ENCODE measurements around the gene HERC4. TPM values are rescaled to one million over a fixed set of nuclear protein-coding genes. Genes with fewer than 3 reads are reported as not detected.

Gene HERC4
- total RNA-seq, 1 experiment from 2014 or later: 36.5 TPM

- TF ChIP-seq REST (IDR thresholded peaks at IDR 0.05; ENCODE audit: low read depth): no peak
- TF ChIP-seq ZBTB33 (IDR thresholded peaks at IDR 0.05; ENCODE audit: extremely low read depth, insufficient replicate concordance, low read length): no peak
- no peak for TF ChIP-seq CBX3 (IDR thresholded peaks at IDR 0.05; ENCODE audit: low read depth)
- no peak for TF ChIP-seq SIN3A (IDR thresholded peaks at IDR 0.05; ENCODE audit: low read depth)
- TF ChIP-seq JUND (IDR thresholded peaks at IDR 0.05): no peak
- TF ChIP-seq RAD21 (IDR thresholded peaks at IDR 0.05; ENCODE audit: low read depth): no peak
- TF ChIP-seq SRF (IDR thresholded peaks at IDR 0.05; ENCODE audit: low read depth): no peak
- no peak for TF ChIP-seq EGR1 (IDR thresholded peaks at IDR 0.05; ENCODE audit: low read depth)
- no peak overlapping the region for H3K9ac ChIP-seq (ENCODE audit: low read length)
- DNase-seq (ENCODE audit: low read depth, low spot score): no peak
- ChIA-PET CTCF (interaction anchor here (2.4 to 5.5 kb wide), 2 partner anchors 72 to 128 kb away, joined by 13 to 41 read pairs; no protein-coding TSS in a partner anchor), POLR2A (interaction anchor here (1.6 kb wide), 1 partner anchor 247 kb away, joined by 6 read pairs; the partner anchor contains the start of gene HNRNPH3), RAD21 (ENCODE audit: low non-redundant PET in 1 of 2, low total read pairs in 2 of 2, uncharacterized antibody in 2 of 2, unreplicated experiment in 2 of 2) (no interaction called here)
- no peaks in the 10 kb centered on the region for H3K27me3 ChIP-seq (ENCODE audit: insufficient read depth, low read length)
- no peaks in the 10 kb centered on the region for H4K20me1 ChIP-seq (ENCODE audit: insufficient read depth)
- H3K36me3 ChIP-seq (ENCODE audit: control insufficient read depth in 1 of 2, insufficient read depth in 2 of 2, low read length in 2 of 2): no peaks in the 10 kb centered on the region
- no peaks in the 10 kb centered on the region for H3K9me3 ChIP-seq (ENCODE audit: control insufficient read depth in 1 of 2, insufficient read depth in 1 of 2, low read depth in 1 of 2, low read length in 2 of 2)
- ATAC-seq: no peak
- no peaks in the 10 kb centered on the region for H3K79me2 ChIP-seq (ENCODE audit: insufficient read depth, low read length)
- no peaks in the 10 kb centered on the region for H3K9me2 ChIP-seq (ENCODE audit: insufficient read depth)
- no TSS peak for BruUV-seq (replicated peaks)
- intact Hi-C loops (cut with micrococcal nuclease): loop anchor here (5.0 kb wide), 1 partner anchor 218 kb away; no protein-coding TSS in a partner anchor
- no peak overlapping the region for H3K27ac ChIP-seq (ENCODE audit: low read depth, low read length)
- H3K4me3 ChIP-seq (replicated peaks in 1 of 2; ENCODE audit: low read depth in 1 of 2, low read length in 2 of 2): no peak overlapping the region
- H3K4me1 ChIP-seq (ENCODE audit: control insufficient read depth in 1 of 2, insufficient read depth in 2 of 2, low read length in 2 of 2): peaks cover 11 to 43% of the 10 kb centered on the region in 2 experiments
- no peak overlapping the region for H3K4me2 ChIP-seq (ENCODE audit: low read length)
- peak overlapping the region; percentile 69 for H2AFZ ChIP-seq (ENCODE audit: low read depth, low read length, poor library complexity, severe bottlenecking)
Observed at GRCh38 chr10:68084469-68084868, 9.4 kb upstream of the HERC4 start.
